ENCODE data around the gene TMEM132C.

DNA sequence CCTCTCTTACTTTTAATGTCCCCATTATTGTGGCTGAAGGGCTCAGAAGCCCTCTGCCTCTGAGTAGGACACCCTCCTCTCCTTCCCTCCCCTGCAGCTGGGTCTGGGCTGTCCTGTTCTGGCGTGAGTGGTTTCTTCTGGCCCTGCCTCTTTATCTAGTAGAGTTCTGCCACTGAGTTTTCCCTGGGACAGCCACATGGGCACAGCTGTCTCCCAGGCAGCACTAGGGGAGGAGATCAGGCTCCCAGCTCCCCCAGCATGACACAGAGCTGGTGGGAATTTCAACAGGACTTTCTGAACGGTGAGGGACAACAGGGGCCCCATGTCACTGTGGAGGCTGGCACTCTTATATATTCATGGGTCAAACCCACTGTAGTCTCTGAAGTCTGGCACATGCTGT is 21.4 kb downstream of the TMEM132C start:
- TF ChIP-seq, protein P1, sequence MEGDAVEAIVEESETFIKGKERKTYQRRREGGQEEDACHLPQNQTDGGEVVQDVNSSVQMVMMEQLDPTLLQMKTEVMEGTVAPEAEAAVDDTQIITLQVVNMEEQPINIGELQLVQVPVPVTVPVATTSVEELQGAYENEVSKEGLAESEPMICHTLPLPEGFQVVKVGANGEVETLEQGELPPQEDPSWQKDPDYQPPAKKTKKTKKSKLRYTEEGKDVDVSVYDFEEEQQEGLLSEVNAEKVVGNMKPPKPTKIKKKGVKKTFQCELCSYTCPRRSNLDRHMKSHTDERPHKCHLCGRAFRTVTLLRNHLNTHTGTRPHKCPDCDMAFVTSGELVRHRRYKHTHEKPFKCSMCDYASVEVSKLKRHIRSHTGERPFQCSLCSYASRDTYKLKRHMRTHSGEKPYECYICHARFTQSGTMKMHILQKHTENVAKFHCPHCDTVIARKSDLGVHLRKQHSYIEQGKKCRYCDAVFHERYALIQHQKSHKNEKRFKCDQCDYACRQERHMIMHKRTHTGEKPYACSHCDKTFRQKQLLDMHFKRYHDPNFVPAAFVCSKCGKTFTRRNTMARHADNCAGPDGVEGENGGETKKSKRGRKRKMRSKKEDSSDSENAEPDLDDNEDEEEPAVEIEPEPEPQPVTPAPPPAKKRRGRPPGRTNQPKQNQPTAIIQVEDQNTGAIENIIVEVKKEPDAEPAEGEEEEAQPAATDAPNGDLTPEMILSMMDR (IDR thresholded peaks at IDR 0.05): no peak
- TF ChIP-seq, protein P2, sequence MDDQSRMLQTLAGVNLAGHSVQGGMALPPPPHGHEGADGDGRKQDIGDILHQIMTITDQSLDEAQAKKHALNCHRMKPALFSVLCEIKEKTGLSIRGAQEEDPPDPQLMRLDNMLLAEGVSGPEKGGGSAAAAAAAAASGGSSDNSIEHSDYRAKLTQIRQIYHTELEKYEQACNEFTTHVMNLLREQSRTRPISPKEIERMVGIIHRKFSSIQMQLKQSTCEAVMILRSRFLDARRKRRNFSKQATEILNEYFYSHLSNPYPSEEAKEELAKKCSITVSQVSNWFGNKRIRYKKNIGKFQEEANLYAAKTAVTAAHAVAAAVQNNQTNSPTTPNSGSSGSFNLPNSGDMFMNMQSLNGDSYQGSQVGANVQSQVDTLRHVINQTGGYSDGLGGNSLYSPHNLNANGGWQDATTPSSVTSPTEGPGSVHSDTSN (IDR thresholded peaks at IDR 0.05): no peak
- TF ChIP-seq TAF1 (IDR thresholded peaks at IDR 0.05; ENCODE audit: borderline replicate concordance, low read depth, low read length) (no peak), GATA2 (CRISPR knock-in tag; IDR thresholded peaks at IDR 0.05) (no peak), JUND (IDR thresholded peaks at IDR 0.05) (no peak), FOXJ3 (CRISPR knock-in tag; IDR thresholded peaks at IDR 0.05) (no peak), EZH2phosphoT487 (IDR thresholded peaks at IDR 0.05; ENCODE audit: borderline replicate concordance, low read depth) (no peak), POLR2AphosphoS5 (IDR thresholded peaks at IDR 0.05; ENCODE audit: low read depth, low read length) (no peak), EP300 (IDR thresholded peaks at IDR 0.05; ENCODE audit: borderline replicate concordance in 1 of 2, low read depth in 1 of 2, low read length in 1 of 2) (no peak)
- TF ChIP-seq, protein P3, sequence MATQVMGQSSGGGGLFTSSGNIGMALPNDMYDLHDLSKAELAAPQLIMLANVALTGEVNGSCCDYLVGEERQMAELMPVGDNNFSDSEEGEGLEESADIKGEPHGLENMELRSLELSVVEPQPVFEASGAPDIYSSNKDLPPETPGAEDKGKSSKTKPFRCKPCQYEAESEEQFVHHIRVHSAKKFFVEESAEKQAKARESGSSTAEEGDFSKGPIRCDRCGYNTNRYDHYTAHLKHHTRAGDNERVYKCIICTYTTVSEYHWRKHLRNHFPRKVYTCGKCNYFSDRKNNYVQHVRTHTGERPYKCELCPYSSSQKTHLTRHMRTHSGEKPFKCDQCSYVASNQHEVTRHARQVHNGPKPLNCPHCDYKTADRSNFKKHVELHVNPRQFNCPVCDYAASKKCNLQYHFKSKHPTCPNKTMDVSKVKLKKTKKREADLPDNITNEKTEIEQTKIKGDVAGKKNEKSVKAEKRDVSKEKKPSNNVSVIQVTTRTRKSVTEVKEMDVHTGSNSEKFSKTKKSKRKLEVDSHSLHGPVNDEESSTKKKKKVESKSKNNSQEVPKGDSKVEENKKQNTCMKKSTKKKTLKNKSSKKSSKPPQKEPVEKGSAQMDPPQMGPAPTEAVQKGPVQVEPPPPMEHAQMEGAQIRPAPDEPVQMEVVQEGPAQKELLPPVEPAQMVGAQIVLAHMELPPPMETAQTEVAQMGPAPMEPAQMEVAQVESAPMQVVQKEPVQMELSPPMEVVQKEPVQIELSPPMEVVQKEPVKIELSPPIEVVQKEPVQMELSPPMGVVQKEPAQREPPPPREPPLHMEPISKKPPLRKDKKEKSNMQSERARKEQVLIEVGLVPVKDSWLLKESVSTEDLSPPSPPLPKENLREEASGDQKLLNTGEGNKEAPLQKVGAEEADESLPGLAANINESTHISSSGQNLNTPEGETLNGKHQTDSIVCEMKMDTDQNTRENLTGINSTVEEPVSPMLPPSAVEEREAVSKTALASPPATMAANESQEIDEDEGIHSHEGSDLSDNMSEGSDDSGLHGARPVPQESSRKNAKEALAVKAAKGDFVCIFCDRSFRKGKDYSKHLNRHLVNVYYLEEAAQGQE (IDR thresholded peaks at IDR 0.05; ENCODE audit: low read depth, low read length): no peak

Measured in SK-N-SH (cell line).